ENCODE results near the gene CKS1B.

GRCh38 chr1:155014709-155015508, 40.4 kb downstream of the CKS1B start:
- TF ChIP-seq POLR2A (IDR thresholded peaks at IDR 0.05): no peak
- TF ChIP-seq, protein P1, sequence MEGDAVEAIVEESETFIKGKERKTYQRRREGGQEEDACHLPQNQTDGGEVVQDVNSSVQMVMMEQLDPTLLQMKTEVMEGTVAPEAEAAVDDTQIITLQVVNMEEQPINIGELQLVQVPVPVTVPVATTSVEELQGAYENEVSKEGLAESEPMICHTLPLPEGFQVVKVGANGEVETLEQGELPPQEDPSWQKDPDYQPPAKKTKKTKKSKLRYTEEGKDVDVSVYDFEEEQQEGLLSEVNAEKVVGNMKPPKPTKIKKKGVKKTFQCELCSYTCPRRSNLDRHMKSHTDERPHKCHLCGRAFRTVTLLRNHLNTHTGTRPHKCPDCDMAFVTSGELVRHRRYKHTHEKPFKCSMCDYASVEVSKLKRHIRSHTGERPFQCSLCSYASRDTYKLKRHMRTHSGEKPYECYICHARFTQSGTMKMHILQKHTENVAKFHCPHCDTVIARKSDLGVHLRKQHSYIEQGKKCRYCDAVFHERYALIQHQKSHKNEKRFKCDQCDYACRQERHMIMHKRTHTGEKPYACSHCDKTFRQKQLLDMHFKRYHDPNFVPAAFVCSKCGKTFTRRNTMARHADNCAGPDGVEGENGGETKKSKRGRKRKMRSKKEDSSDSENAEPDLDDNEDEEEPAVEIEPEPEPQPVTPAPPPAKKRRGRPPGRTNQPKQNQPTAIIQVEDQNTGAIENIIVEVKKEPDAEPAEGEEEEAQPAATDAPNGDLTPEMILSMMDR (IDR thresholded peaks at IDR 0.05): no peak
